Left lung (tissue), 10 donors: ENCODE measurements around the gene CDH13. TPM values are rescaled to one million over a fixed set of nuclear protein-coding genes. Genes with fewer than 3 reads are reported as not detected.

ENCODE experiments used
- ATAC-seq: fragments of 200-7000 bp; cut with Tn5 transposase; one replicate; pipeline ENCODE4 v1.9.1; 2020; ENCODE audit warnings: moderate library complexity
- DNase-seq, 4 donors: peaks; one replicate each; pipeline ENCODE4 v3.0.0-alpha.2; 2013 to 2020
- H3K27ac ChIP-seq, 2 donors: fragments of 200-600 bp; sonication (generic) in 1 of 2; one replicate each; pipeline versions ENCODE4 v1.5.0 to v1.8.0; 2020 to 2021
- H3K27me3 ChIP-seq, 2 donors: fragments of 200-600 bp; sonication (generic) in 1 of 2; one replicate each; pipeline versions ENCODE4 v1.5.0 to v1.8.0; 2020 to 2021
- H3K36me3 ChIP-seq, 2 donors: fragments of 200-600 bp; sonication (generic) in 1 of 2; one replicate each; pipeline versions ENCODE4 v1.5.0 to v1.8.0; 2020 to 2021
- H3K4me1 ChIP-seq, 2 donors: fragments of 200-600 bp; one replicate each; pipeline ENCODE4 v1.8.0; 2021
- H3K4me3 ChIP-seq, 2 donors: fragments of 200-600 bp; sonication (generic) in 1 of 2; one replicate each; pipeline versions ENCODE4 v1.5.0 to v1.8.0; 2020 to 2021; ENCODE audit warnings: mild to moderate bottlenecking in 1 of 2
- H3K9me3 ChIP-seq, 2 donors: fragments of 200-600 bp; sonication (generic) in 1 of 2; one replicate each; pipeline versions ENCODE4 v1.5.0 to v1.8.0; 2020 to 2021
- CTCF ChIP-seq, 2 donors: fragments of 200-600 bp; sonication (generic) in 1 of 2; IDR thresholded peaks; one replicate each; pipeline versions ENCODE4 v1.5.0 to v1.8.0; 2021; ENCODE audit warnings: antibody characterized with exemption in 2 of 2
- intact Hi-C, 2 donors: fragments of 100-400 bp; cut with DNase I; formaldehyde crosslinking; loops; one replicate each; pipeline versions ENCODE4 v1.11.2 to v1.14.2; 2022
- polyA plus RNA-seq, 6 donors: library from polyadenylated mRNA; unstranded; fragments of 120-200 nt; gene quantifications; one replicate each; pipeline ENCODE4 v1.2.1, GENCODE V29; 2013; ENCODE audit not compliant: insufficient read length in 6 of 6
- total RNA-seq, 2 donors: library from RNA; stranded (reverse); fragmentation: NEBNext Ultra II Directional; extraction: Animal tissue kit (Norgen Biotek cat#: 25700); gene quantifications; one replicate each; pipeline ENCODE4 v1.2.1, GENCODE V29; 2021
- donor health status: DM: no; HTN: yes; CAD: no.
- donor health status: DM: no; HTN: no; CAD: no.

The CDH13 gene
- total and polyA plus RNA-seq, 8 donors, result 2.7 to 20.3 (median 3.2) TPM

- Histone ChIP-seq H3K36me3 (no peaks in the 10 kb centered on the region), H3K4me1 (peaks cover 0 to 3% of the 10 kb centered on the region in 2 donors), H3K27me3 (peaks cover 0 to 4% of the 10 kb centered on the region in 2 donors), H3K9me3 (no peaks in the 10 kb centered on the region), H3K4me3 (no peak overlapping the region), H3K27ac (no peak overlapping the region)
- TF ChIP-seq CTCF (IDR thresholded peaks at IDR 0.05), result no peak
- DNase-seq, result no peak
- no peak for ATAC-seq
- intact Hi-C loops, result no loop called here
Observed at GRCh38 chr16:82703871-82704768, 77.4 kb downstream of the CDH13 start.

- Histone ChIP-seq H3K4me1 (no peaks in the 10 kb centered on the region), H3K27ac (no peak overlapping the region), H3K9me3 (no peaks in the 10 kb centered on the region), H3K27me3 (no peaks in the 10 kb centered on the region), H3K4me3 (no peak overlapping the region), H3K36me3 (no peaks in the 10 kb centered on the region)
- ATAC-seq (no peak), DNase-seq (no peak)
- TF ChIP-seq CTCF (IDR thresholded peaks at IDR 0.05), result no peak
- intact Hi-C loops, result no loop called here
Observed at GRCh38 chr16:82709987-82710386, 83.2 kb downstream of the CDH13 start.

DNA sequence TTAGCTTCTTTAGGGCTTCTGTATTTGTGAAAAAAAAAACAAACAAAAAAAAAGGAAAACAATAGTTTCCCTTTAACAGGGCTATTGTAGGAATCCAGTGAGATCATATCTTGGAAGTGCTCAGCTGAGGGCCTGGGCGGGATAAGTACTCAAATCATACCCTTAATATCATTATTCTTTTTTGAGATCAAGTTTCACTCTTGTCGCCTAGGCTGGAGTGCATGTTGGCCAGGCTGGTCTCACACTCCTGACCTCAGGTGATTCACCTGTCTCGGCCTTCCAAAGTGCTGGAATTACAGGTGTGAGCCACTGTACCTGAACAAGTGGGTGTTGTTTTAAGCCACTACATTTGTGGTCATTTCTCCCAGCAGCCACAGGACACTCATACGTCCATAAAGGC is 87.0 kb downstream of the CDH13 start:
- Histone ChIP-seq H3K27me3 (no peaks in the 10 kb centered on the region), H3K4me3 (no peak overlapping the region), H3K27ac (no peak overlapping the region), H3K4me1 (no peaks in the 10 kb centered on the region), H3K9me3 (no peaks in the 10 kb centered on the region), H3K36me3 (no peaks in the 10 kb centered on the region)
- intact Hi-C loops, result no loop called here
- peak in 1 of 4 donors; percentile 38 for DNase-seq
- ATAC-seq, result peak; percentile 84
- no peak for TF ChIP-seq CTCF (IDR thresholded peaks at IDR 0.05)

- no peaks in the 10 kb centered on the region for H3K27me3 ChIP-seq
- no peak for TF ChIP-seq CTCF (IDR thresholded peaks at IDR 0.05)
- H3K4me3 ChIP-seq, result no peak overlapping the region
- H3K4me1 ChIP-seq, result no peaks in the 10 kb centered on the region
- H3K36me3 ChIP-seq, result no peaks in the 10 kb centered on the region
- ATAC-seq (no peak), DNase-seq (no peak)
- intact Hi-C loops, result no loop called here
- H3K27ac ChIP-seq, result no peak overlapping the region
- H3K9me3 ChIP-seq, result no peaks in the 10 kb centered on the region
Observed at GRCh38 chr16:82715160-82715559, 88.4 kb downstream of the CDH13 start.

- no peaks in the 10 kb centered on the region for H3K4me1 ChIP-seq
- H3K27ac ChIP-seq, result no peak overlapping the region
- ATAC-seq, result no peak
- H3K36me3 ChIP-seq, result no peaks in the 10 kb centered on the region
- intact Hi-C loops, result no loop called here
- TF ChIP-seq CTCF (IDR thresholded peaks at IDR 0.05), result no peak
- no peak for DNase-seq
- no peaks in the 10 kb centered on the region for H3K27me3 ChIP-seq
- no peaks in the 10 kb centered on the region for H3K9me3 ChIP-seq
- H3K4me3 ChIP-seq, result no peak overlapping the region
Observed at GRCh38 chr16:82715833-82716232, 89.1 kb downstream of the CDH13 start.
